Stimulated activated CD4-positive, alpha-beta T cell treated with anti-CD3 and anti-CD28 coated beads, Interleukin-1b, Interleukin-23, amount 100 ng/mL, for 4 hours (primary cell): ENCODE results near the gene NCR2.

ENCODE experiments used
- DNase-seq, 2 donors: peaks; one replicate each; pipeline ENCODE4 v3.0.0-alpha.2; 2020; ENCODE audit warnings: low read depth in 2 of 2

The NCR2 gene

GRCh38 chr6:41359617-41360313 is 24.4 kb downstream of the NCR2 start:
- no peak for DNase-seq

GRCh38 chr6:41360314-41360685 is 24.9 kb downstream of the NCR2 start:
- DNase-seq = no peak

DNA sequence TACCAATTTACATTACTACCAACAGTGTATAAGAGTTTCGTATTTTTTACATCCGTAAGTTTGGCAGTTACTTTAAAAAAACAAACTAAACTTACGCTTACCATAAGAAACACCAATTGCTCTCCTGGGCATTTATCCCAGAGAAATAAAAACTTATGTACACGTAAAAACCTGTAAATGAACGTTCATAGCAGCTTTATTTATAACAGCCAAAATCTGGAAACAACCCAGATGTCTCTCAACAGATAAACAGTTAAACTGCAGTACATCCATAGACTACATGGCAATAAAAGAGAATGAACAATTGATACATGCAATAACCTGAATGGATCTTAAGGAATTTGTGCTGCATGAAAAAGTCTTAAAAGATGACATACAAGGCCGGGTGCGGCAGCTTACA is 30.7 kb downstream of the NCR2 start:
- no peak for DNase-seq

DNA sequence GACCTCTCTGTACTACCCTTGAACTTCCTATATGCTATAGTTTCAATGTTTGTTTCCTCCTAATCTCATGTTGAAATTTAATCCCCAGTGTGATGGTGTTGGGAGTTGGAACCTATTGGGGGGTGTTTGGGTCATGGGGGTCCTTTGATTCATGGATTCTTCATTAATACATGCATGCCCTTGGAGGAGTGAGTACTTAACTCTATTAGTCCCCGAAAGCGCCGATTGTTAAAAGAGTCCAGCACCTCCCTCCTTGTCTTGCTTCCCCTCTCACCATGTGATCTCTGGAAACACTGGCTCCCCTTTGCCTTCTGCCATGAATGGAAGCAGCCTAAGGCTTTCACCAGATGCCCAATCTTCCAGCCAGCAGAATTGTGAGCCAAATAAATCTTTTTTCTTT is 31.7 kb downstream of the NCR2 start:
- no peak for DNase-seq

DNA sequence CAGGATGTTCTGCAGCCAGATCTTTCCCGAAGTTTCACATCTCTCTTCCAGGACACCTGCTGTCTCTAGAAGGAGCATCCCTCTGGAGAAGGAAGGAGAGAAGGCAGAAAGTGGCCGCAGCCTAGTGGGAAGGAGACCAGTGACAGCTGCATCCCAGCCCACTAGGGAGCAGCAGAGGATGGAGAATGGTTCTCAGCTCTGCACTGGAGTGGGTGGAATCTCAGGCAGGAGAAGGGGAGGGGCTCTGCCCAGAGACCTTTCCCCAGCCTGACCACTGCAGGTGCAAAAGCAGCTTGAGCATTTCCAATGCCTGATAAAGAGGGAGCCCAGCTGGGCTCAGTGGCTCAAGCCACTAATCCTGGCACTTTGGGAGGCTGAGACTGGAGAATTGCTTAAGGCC is 32.3 kb downstream of the NCR2 start:
- no peak for DNase-seq

DNA sequence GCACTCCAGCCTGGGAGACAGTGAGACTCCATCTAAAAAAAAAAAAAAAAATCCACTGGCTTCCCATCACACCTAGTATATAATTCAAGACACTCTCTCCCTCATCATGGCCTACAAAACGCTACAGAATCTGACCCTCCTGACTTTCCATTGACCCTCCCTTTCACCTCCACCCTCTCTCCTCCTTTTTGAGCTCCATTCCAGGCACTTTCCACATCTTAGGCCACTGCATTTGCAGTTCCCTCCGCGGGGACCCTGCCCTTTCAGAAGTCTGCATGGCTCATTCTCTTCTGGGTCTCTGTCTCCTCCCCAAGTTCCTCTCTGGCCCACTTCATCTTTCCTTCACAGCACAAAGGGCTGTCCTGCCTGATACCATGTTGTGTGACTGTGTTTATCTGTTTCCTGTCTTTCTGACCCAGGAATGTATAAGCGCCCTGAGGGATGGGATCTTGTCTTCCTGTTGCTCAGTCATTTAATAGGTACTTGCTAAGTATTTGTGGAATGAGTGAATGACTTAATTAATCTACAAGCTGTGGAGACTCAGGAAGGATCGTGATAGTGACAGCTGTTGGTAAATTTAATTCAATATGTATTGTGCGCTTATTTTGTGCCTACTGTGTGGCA is 35.2 kb downstream of the NCR2 start:
- DNase-seq = no peak

DNA sequence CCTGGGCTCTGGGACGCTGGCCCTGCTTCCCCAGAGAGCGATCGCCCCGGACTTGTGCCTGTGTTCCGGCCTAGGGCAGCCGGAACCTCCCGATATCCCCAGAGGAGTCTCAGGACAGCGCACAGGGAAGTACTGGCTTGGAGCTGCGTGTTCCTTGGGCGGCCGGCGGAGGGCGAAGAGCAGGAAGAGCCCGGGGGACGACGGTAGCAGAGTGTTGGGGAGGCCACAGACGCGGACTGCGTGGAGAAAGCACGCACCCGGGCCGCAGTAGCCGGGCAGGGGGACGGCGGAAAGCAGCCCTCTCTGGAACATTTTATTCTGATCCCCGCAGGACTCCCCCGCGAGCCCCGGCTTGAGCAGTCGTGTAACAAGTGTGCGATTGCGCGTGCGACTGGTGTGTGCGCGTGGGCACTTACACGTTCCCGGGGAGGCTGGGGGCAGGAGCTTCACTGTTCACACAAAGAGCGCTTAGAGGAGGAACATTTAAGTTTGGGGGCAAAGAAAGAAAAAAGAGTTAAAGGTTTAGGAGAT is 36.1 kb downstream of the NCR2 start:
- no peak for DNase-seq

- no peak for DNase-seq
Observed at GRCh38 chr6:41371992-41372831, 36.8 kb downstream of the NCR2 start.

DNA sequence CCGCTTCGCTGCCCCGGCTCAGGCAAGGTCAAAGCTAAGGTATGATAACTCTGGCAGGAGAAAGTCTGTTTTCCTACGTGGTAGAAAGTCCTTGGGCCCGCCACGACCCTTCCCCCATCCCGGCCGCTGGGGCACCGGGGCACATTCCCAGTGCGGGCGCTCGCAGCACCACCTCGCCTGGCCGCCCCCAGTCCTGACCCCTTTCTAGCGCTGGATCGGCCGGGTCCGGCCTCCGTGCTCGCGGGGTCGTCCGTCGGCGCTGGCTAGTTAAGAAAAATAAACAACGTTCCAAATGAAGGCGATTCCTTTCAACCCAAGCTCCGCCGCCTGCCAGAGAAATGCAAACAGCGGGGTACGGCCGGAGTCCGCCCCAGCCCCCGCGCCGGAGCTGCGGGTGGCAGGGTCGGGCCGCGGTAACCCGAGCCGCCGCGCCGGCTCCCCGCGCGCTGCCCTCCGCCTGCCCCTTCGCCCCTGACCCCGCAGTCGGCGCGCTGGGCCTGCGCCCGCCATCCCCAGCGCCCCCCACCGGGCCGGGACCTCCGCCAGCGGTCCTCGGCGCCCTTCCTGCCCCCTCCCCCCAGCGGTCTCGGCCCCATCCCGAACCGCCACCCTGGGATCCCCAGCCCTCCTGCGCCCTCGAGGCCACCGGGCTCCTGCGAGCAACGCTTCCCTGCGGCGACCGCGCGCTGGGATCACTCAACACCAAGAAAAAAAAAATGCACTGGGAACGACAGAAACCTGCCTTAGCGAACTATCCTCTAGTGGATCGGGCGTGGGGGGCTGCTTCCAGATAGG is 37.6 kb downstream of the NCR2 start:
- no peak for DNase-seq

DNA sequence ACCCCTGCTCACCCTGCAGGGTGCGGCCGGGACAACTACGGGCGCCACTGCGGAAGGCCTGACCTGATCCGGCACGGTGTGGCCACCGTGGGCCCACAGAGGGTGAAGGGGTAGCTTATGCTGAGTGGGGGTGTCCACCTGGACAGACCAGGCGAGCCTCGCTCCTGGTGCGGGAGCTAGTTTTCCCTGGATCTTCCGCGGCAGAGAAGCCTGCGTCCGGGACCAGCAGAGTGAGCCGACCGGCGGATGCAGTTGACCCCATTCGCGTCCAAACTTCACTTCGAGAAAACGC is 38.2 kb downstream of the NCR2 start:
- no peak for DNase-seq

- DNase-seq = no peak
Observed at GRCh38 chr6:41373919-41374617, 38.7 kb downstream of the NCR2 start.

- DNase-seq = no peak
Observed at GRCh38 chr6:41374618-41375590, 39.5 kb downstream of the NCR2 start.

DNA sequence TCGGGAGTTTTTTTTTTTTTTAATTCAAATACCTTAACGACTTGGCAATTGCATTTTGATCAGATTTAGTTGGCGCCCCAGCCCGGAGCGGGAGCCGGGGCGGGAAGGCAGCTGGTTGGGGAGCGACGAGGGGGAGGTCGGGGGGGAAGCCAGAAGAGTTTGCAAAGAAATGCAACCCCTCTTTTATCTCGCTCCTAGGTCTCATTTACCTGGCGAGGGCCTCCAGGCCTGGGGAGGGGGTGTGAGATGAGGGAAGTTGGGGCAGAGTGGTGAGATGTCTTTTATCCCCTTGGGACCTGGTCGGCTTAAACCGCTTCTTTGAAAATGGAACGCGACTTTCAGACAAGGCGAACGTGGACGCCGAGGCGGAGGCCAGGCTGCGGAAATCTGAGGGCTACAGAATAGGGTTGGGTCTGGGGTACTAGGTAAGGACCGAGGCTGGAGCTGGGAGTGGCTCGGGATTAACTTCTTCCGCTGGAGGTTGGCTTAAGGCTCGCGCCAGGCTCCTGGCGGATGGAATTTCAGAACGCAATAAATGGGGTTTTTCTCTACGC is 40.3 kb downstream of the NCR2 start:
- DNase-seq = no peak

- no peak for DNase-seq
Observed at GRCh38 chr6:41376176-41376575, 40.8 kb downstream of the NCR2 start.

- DNase-seq = no peak
Observed at GRCh38 chr6:41377071-41377470, 41.7 kb downstream of the NCR2 start.

DNA sequence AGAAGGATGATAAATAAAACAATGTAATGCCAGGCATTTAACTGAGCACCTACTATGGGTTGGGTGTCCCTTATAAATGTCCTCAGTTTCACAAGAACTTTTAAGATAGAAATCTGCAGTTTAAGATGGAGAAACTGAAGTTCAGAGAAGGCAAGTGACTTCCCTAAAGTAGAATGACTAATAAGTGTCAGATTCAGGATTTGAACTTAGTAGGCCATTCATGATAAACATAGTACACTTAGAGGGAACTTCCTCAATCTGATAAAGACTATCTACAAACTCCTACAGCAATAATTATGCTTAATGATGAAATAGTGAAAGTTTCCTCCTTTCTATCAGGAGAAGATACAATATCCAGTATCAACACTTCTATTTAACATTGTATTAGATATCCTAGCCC is 43.9 kb downstream of the NCR2 start:
- no peak for DNase-seq

GRCh38 chr6:41386594-41386993 is 51.2 kb downstream of the NCR2 start:
- no peak for DNase-seq

- DNase-seq = no peak
Observed at GRCh38 chr6:41392246-41392645, 56.8 kb downstream of the NCR2 start.

- DNase-seq = no peak
Observed at GRCh38 chr6:41396335-41396734, 60.9 kb downstream of the NCR2 start.

DNA sequence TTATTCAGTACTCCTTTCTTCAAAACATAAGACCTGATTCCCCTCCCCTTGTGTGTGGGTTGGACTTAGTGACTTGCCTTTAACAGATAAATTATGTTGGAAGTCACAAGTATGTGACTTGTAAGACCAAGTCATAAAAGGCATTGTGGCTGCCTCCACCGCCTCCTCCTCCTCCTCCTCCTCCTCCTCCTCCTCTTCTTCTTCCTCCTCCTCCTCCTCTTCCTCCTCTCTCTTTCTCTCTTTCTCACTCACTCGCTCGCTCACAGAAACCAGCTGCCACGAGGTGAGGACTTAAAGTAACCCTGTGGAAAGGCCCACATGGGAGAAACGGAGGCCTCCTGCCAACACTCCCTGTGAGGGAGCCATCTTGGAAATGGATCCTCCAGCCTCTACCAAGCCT is 64.0 kb downstream of the NCR2 start:
- no peak for DNase-seq
